Left kidney (tissue), 2 donors: Measurements from ENCODE around the gene CCDC17. TPM values are rescaled to one million over a fixed set of nuclear protein-coding genes. Genes with fewer than 3 reads are reported as not detected.
"Not testable (repeated sequence)": the region's sequence is repeated elsewhere in the genome, so short reads cannot be mapped to it uniquely, and the experiment has no call there.

Experiments used
- DNase-seq: peaks from one replicate; pipeline ENCODE4 v3.0.0-alpha.2; 2013
- polyA plus RNA-seq: library from polyadenylated mRNA; unstranded; fragments of 120-200 nt; gene quantifications from one replicate; pipeline ENCODE4 v1.2.1, GENCODE V29; 2013; ENCODE audit not compliant: insufficient read length

CCDC17 gene
- polyA plus RNA-seq, 1 donor: 1.3 TPM

DNA sequence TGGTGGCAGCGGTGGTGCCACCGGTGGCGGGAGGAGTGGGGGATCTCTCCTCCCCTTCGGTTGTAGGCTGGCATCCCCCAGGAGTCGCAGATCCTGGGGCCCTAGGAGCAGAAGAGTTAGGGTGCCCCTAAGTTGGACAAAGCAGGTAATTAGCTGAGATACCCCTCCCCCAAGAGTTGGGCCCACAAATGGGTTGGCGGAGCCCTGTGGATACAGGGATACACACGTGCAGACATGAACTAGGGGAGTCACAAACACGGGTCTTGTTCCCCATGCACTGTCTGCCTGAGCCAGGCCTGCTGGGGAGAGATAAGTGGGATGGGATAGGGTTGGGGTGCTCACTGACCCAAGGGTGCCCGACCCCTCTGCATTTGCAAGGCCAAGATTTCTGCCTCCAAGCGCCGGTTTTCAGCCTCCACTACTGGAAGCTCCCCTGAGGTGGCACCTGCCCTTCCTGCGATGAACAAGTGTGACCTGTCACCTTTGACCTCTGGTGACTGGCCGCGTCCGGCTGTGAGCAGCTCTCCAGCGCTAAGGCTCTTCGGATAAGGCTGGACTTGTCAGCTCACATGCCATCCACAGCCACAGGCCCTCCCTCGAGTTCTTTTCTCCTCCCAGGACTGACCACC, 1.8 kb downstream of the CCDC17 start:
- DNase-seq: peak; percentile 21

DNA sequence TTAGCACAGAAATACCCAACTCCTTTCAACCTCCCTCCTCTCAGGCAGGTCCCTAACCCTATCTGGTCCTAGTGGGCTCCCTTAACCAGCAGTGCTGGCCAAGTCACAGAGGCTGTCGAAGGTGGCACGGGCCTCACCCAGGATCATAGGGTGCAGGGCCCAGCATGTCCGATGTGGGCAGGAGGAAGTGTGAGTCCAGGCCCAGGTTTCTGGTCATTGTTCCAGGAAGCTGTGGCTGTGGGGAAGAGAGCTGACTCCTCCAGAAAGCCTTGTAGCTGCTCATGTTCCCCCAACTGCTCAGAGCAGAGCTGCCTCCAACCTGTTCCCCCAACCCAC, 2.4 kb downstream of the CCDC17 start:
- DNase-seq: no peak

DNA sequence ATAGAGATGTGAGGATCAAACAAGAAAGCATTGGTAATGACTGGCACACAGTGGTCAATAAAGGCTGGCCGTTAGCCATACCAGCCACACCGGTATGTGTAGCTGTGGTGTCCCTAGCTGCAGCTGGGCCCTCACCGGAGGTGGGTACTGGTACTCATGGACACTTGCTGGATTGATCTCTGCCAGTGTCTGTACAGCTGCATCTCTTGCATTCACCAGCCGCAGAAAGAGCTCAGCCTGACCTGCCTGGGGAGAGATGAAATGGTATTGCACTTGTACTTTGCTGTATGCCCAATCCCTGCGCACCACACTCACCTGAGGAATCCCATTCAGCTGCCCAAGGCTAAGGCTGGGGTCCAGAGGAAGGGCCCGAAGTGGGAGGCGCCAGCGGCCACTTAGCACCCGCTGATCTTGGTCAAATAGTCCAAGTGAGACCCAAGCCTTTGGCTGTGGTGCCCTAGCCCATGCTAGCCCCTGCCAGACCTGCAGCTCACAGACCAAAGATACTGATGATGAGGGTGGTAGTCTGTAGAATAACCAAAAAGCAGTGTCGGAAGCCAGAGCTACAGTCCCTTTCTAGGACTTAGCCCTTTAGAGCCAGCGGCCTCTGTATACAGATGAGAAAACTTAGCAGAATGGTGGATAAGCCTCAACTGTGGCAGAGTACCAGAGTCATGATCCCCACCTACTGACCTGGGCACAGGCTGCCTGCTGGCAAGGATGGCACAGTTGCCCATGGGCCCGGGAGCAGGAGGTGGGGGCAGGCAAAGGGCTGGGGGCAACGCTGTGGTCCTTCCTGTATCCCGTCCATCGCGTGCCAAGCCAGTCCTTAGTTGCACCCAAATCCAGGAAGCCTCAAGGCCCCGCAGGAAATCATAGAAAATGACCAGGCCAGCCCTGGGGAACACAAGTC, 3.0 kb downstream of the CCDC17 start:
- no peak for DNase-seq

- DNase-seq: no peak
These were observed 4.5 kb downstream of the CCDC17 start for GRCh38 chr1:45619149-45619921.

- no peak for DNase-seq
These were observed 6.2 kb downstream of the CCDC17 start for GRCh38 chr1:45617618-45618017.

DNA sequence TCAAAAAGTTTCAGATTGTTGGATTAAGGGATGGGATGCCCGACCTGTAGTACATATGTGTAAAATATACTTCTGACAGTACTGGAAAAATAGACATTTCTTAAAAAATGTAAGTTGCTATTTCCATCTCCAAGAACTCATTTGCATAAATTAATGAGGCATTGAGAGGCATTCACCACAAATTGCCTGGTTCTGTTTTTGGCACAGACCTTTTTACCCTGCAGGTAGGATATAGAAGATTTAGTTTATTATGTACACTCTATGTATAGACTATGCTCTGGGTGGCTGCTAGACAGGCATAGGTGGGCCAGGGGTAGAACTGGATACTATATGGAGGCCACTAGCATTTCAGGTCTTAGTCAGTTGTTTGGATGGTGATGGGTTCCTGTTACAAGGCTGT, 8.0 kb downstream of the CCDC17 start:
- DNase-seq: no peak

DNA sequence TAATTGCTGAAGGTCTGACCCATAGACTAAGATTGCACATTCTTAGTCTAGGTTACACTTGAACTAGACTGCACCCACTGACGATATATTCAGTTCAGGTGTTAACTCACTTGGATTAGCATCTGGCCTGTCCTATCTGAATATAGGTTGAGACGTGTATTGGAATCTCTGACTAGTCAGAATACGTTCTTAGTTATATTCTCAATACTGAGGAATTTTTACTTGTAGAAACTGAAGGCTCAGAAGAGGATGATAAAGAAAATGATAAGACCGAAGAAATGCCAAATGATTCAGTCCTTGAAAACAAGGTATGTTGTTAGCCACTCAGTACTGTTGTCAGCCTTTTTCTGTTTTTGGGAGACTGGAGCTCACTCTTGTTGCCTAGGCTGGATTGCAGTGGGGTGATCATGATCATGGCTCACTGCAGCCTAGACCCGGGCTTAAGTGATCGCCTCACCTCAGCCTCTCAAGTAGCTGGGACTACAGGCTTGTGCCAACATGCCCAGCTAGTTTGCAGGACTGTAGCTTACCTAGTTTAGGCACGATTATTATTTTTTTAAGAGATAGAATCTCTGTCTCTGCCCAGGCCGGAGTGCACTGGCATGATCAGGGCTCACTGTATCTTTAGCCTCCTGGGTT, 10.8 kb downstream of the CCDC17 start:
- no peak for DNase-seq

GRCh38 chr1:45610589-45611226, 13.1 kb downstream of the CCDC17 start:
- DNase-seq: no peak

GRCh38 chr1:45608175-45609156, 15.4 kb downstream of the CCDC17 start:
- DNase-seq: no peak

DNA sequence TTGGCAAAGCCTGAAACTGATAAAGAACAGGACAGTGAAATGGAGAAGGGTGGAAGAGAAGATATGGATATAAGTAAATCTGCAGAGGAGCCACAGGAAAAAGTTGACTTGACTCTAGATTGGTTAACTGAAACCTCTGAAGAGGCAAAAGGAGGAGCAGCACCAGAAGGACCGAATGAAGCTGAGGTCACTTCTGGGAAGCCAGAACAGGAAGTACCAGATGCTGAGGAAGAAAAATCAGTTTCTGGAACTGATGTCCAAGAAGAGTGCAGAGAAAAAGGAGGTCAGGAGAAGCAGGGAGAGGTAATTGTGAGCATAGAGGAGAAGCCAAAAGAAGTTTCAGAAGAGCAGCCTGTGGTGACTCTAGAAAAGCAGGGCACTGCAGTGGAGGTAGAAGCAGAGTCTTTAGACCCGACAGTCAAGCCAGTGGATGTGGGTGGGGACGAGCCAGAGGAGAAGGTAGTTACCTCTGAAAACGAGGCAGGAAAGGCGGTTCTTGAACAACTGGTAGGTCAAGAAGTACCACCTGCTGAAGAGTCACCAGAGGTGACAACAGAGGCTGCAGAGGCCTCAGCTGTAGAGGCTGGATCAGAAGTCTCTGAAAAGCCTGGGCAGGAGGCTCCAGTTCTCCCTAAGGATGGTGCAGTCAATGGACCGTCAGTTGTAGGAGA, 16.3 kb downstream of the CCDC17 start:
- DNase-seq: no peak

- DNase-seq: no peak
These were observed 19.6 kb downstream of the CCDC17 start for GRCh38 chr1:45604239-45604638.

DNA sequence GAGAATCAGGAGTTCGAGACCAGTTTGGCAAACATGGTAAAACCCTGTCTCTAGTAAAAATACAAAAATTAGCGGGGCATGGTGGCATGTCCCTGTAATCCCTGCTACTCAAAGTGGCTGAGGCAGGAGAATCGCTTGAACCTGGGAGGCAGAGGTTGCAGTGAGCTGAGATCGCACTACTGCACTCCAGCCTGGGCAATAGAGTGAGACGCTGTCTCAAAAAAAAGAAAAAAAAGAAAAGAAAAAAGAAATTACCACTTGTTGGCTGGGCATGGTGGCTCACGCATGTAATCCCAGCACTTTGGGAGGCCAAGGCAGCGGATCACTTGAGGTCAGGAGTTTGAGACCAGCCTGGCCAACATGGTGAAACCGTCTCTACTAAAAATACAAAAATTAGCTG, 27.1 kb downstream of the CCDC17 start:
- not testable (repeated sequence) for DNase-seq

GRCh38 chr1:45594412-45594811, 29.4 kb downstream of the CCDC17 start:
- DNase-seq: no peak

GRCh38 chr1:45589861-45590260, 34.0 kb downstream of the CCDC17 start:
- DNase-seq: no peak

DNA sequence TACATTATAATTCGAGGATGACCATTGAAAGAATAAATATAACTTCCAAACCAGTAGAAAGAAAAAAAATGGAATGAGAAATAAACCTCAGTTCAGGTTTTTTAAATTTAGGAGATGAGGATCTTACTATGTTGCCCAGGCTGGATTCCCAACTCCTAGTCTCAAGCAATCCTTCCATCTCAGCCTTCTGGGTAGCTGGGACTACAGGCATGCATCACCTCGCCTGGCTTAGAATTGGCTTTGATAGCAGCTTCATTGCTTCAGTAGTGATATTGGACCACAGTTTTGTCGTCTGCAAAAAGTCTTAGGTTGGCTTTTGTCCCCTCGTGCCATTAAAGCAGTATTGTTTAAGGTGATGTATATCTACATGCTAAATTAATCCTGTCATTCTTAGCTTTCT, 37.1 kb downstream of the CCDC17 start:
- no peak for DNase-seq

- no peak for DNase-seq
These were observed 38.3 kb downstream of the CCDC17 start for GRCh38 chr1:45585496-45586075.

- no peak for DNase-seq
These were observed 38.8 kb downstream of the CCDC17 start for GRCh38 chr1:45585110-45585426.

GRCh38 chr1:45584351-45585109, 39.3 kb downstream of the CCDC17 start:
- peak; percentile 93 for DNase-seq
